Left ventricle myocardium inferior (tissue), 1 donor: Measurements from ENCODE around the gene ATP2A1. TPM values are rescaled to one million over a fixed set of nuclear protein-coding genes. Genes with fewer than 3 reads are reported as not detected.

ENCODE experiments used
- DNase-seq: peaks from one replicate; pipeline ENCODE4 v3.0.0-alpha.2; 2020
- H3K27ac ChIP-seq: fragments of 200-600 bp; replicated peaks from 2 replicates; pipeline ENCODE4 v1.8.0; 2021
- H3K27me3 ChIP-seq: fragments of 200-600 bp; 2 replicates; pipeline ENCODE4 v1.8.0; 2021; ENCODE audit warnings: low read depth
- H3K36me3 ChIP-seq: fragments of 200-600 bp; 2 replicates; pipeline ENCODE4 v1.8.0; 2021
- H3K4me1 ChIP-seq: fragments of 200-600 bp; 2 replicates; pipeline ENCODE4 v1.8.0; 2021
- H3K4me3 ChIP-seq: fragments of 200-600 bp; 2 replicates; pipeline ENCODE4 v1.8.0; 2021; ENCODE audit warnings: mild to moderate bottlenecking, moderate library complexity
- H3K9me3 ChIP-seq: fragments of 200-600 bp; replicated peaks from 2 replicates; pipeline ENCODE4 v1.8.0; 2021
- CTCF ChIP-seq: fragments of 200-600 bp; IDR thresholded peaks from 2 replicates; pipeline ENCODE4 v1.8.0; 2021; ENCODE audit warnings: antibody characterized with exemption, mild to moderate bottlenecking, borderline replicate concordance
- intact Hi-C: fragments of 100-400 bp; cut with micrococcal nuclease; formaldehyde crosslinking; loops from one replicate; pipeline ENCODE4 v1.11.0; 2022
- total RNA-seq: library from RNA; stranded (reverse); fragmentation: NEBNext Ultra II Directional; extraction: Animal tissue kit (Norgen Biotek cat#: 25700); gene quantifications from one replicate; pipeline ENCODE4 v1.2.1, GENCODE V29; 2021
- donor health status: DM: no; HTN: yes; CAD: no; lungs with severe emphysema.

ATP2A1 gene
- total RNA-seq, 1 donor from 2014 or later: 0.38 TPM

GRCh38 chr16:28839899-28840298 is 38.4 kb upstream of the ATP2A1 start:
- peaks cover 65% of the 10 kb centered on the region for H3K36me3 ChIP-seq
- intact Hi-C loops: no loop called here

GRCh38 chr16:28842696-28843095 is 35.6 kb upstream of the ATP2A1 start:
- Histone ChIP-seq H3K27me3 (no peaks in the 10 kb centered on the region), H3K4me1 (peaks cover 30% of the 10 kb centered on the region), H3K4me3 (no peak overlapping the region), H3K9me3 (no peaks in the 10 kb centered on the region), H3K36me3 (peaks cover 40% of the 10 kb centered on the region), H3K27ac (no peak overlapping the region)
- TF ChIP-seq CTCF: no peak
- no peak for DNase-seq
- intact Hi-C loops: no loop called here

More at GRCh38 chr16:28839899-28840298, 38.4 kb upstream of the ATP2A1 start:
- H3K9me3 ChIP-seq: no peaks in the 10 kb centered on the region
- no peak for TF ChIP-seq CTCF
- H3K4me1 ChIP-seq: peaks cover 5% of the 10 kb centered on the region
- no peaks in the 10 kb centered on the region for H3K27me3 ChIP-seq
- H3K27ac ChIP-seq: peak overlapping the region; percentile 8
- H3K4me3 ChIP-seq: no peak overlapping the region
- DNase-seq: no peak

- Histone ChIP-seq H3K4me1 (peaks cover 31% of the 10 kb centered on the region), H3K27me3 (no peaks in the 10 kb centered on the region), H3K36me3 (peaks cover 38% of the 10 kb centered on the region), H3K9me3 (no peaks in the 10 kb centered on the region), H3K27ac (no peak overlapping the region), H3K4me3 (no peak overlapping the region)
- DNase-seq: no peak
- TF ChIP-seq CTCF: no peak
- intact Hi-C loops: no loop called here
Measured at GRCh38 chr16:28843766-28844165, 34.5 kb upstream of the ATP2A1 start.

GRCh38 chr16:28844226-28844885 is 33.9 kb upstream of the ATP2A1 start:
- H3K27ac ChIP-seq: no peak overlapping the region
- no peaks in the 10 kb centered on the region for H3K9me3 ChIP-seq
- H3K27me3 ChIP-seq: no peaks in the 10 kb centered on the region
- intact Hi-C loops: no loop called here
- peaks cover 38% of the 10 kb centered on the region for H3K36me3 ChIP-seq
- no peak for TF ChIP-seq CTCF
- H3K4me1 ChIP-seq: peaks cover 31% of the 10 kb centered on the region
- H3K4me3 ChIP-seq: no peak overlapping the region
- DNase-seq: no peak

GRCh38 chr16:28845293-28845692 is 33.0 kb upstream of the ATP2A1 start:
- intact Hi-C loops: no loop called here
- peak overlapping the region; percentile 93 for H3K4me3 ChIP-seq
- DNase-seq: no peak
- peaks cover 38% of the 10 kb centered on the region for H3K36me3 ChIP-seq
- H3K9me3 ChIP-seq: no peaks in the 10 kb centered on the region
- peak overlapping the region; percentile 94 for H3K27ac ChIP-seq
- H3K27me3 ChIP-seq: no peaks in the 10 kb centered on the region
- TF ChIP-seq CTCF: no peak
- H3K4me1 ChIP-seq: peaks cover 31% of the 10 kb centered on the region

GRCh38 chr16:28845761-28846079 is 32.6 kb upstream of the ATP2A1 start:
- no peak for DNase-seq
- Histone ChIP-seq H3K36me3 (peaks cover 38% of the 10 kb centered on the region), H3K27ac (peak overlapping the region; percentile 94), H3K27me3 (no peaks in the 10 kb centered on the region), H3K4me3 (peak overlapping the region; percentile 93), H3K4me1 (peaks cover 31% of the 10 kb centered on the region), H3K9me3 (no peaks in the 10 kb centered on the region)
- no peak for TF ChIP-seq CTCF
- intact Hi-C loops: no loop called here
